ENCODE results near the gene FRK.

- TF ChIP-seq, protein P1, sequence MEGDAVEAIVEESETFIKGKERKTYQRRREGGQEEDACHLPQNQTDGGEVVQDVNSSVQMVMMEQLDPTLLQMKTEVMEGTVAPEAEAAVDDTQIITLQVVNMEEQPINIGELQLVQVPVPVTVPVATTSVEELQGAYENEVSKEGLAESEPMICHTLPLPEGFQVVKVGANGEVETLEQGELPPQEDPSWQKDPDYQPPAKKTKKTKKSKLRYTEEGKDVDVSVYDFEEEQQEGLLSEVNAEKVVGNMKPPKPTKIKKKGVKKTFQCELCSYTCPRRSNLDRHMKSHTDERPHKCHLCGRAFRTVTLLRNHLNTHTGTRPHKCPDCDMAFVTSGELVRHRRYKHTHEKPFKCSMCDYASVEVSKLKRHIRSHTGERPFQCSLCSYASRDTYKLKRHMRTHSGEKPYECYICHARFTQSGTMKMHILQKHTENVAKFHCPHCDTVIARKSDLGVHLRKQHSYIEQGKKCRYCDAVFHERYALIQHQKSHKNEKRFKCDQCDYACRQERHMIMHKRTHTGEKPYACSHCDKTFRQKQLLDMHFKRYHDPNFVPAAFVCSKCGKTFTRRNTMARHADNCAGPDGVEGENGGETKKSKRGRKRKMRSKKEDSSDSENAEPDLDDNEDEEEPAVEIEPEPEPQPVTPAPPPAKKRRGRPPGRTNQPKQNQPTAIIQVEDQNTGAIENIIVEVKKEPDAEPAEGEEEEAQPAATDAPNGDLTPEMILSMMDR (IDR thresholded peaks at IDR 0.05) = no peak
- no peak for TF ChIP-seq POLR2A (IDR thresholded peaks at IDR 0.05)
Measured at GRCh38 chr6:116012471-116012949, 48.2 kb downstream of the FRK start.

Measured in lower leg skin (tissue), 3 donors.